ENCODE measurements around the gene ITFG1. TPM values are rescaled to one million over a fixed set of nuclear protein-coding genes. Genes with fewer than 3 reads are reported as not detected.

Gene ITFG1
- total and polyA plus RNA-seq, 2 of the 8 experiments (the other 6 are each of a cell fraction or from before 2014, with no cell fraction given) = 13.8 to 22.2 TPM

DNA sequence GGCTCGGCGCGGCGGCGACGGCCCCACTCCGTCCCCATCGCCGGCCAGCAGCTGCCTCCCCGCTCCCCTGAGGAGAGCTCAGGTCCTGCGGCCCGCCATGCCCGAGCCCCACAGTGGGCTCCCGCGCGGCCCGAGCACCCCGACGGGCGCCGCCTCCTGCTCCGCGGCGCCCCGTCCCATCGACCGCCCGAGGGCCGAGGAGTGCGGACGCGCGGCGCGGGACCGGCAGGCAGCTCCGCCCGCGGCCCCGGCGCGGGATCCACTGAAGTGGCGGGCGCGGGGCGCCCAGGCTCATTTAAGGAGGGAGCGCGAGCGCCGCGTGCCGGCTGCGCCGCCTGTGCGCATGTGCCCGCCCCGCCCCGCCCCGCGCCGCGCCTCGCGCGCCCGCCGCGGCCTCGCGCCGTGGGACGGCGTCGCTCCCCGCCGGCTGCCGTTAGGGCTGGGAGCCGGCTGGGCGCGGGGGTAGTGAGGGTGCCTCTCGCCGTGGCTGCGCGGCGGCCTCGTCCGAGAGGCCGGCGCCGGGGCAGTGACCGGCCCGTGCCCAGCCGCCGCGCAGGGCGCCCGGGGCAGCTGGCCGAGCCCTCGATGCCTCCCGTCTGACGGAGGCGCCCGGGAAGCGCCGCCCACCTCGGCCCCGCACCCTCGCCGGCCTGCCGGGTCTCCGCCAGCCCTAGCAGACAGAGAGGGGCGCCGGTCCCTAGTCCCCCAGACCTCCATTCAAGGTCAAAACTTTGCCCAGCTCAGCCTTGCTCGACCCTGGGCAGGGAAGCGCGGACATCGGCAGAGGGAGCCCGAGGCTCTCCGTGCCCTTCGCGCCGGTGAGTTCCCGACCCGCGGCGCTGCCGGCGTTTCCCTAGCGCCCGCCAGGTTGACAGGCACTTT is 316.9 kb downstream of the ITFG1 start, which contains the start of gene NETO2 (continued):
- no peak for TF ChIP-seq FOSL1 (IDR thresholded peaks at IDR 0.05; ENCODE audit: insufficient read depth, low read depth, low read length)
- TF ChIP-seq RBBP5 (IDR thresholded peaks at IDR 0.05; ENCODE audit: borderline replicate concordance, low read depth, low read length) = peak; percentile 70; the same call in 1 of the 2 replicates
- TF ChIP-seq ATF2 (IDR thresholded peaks at IDR 0.05; ENCODE audit: low read length) = no peak
- TF ChIP-seq RNF2 (IDR thresholded peaks at IDR 0.05; ENCODE audit: borderline replicate concordance, low read depth, low read length, missing control alignments, poor library complexity, severe bottlenecking) = no peak

Data from H1 (cell line).